ENCODE data around the gene IGF2BP2.

IGF2BP2 gene

GRCh38 chr3:185663929-185664328 is 160.9 kb downstream of the IGF2BP2 start:
- no peak for TF ChIP-seq TAF1 (IDR thresholded peaks at IDR 0.05; ENCODE audit: low read depth)
- TF ChIP-seq CEBPB (IDR thresholded peaks at IDR 0.05): no peak
- TF ChIP-seq TCF12 (IDR thresholded peaks at IDR 0.05; ENCODE audit: low read depth): no peak
- TF ChIP-seq ZBTB7A (IDR thresholded peaks at IDR 0.05; ENCODE audit: low read depth): no peak
- no peak for TF ChIP-seq MAX (IDR thresholded peaks at IDR 0.05)
- no peak for TF ChIP-seq EGR1 (IDR thresholded peaks at IDR 0.05)
- TF ChIP-seq USF1 (IDR thresholded peaks at IDR 0.05): no peak
- TF ChIP-seq RAD21 (IDR thresholded peaks at IDR 0.05; ENCODE audit: low read depth): no peak
- TF ChIP-seq TEAD4 (IDR thresholded peaks at IDR 0.05): no peak
- no peak for TF ChIP-seq NFIC (IDR thresholded peaks at IDR 0.05)
- no peak for TF ChIP-seq FOXM1 (IDR thresholded peaks at IDR 0.05; ENCODE audit: borderline replicate concordance, low read depth)
- no peak for TF ChIP-seq REST (IDR thresholded peaks at IDR 0.05; ENCODE audit: low read depth)
- no peak for TF ChIP-seq CREB1 (IDR thresholded peaks at IDR 0.05; ENCODE audit: low read depth)
- no peak for TF ChIP-seq YY1 (IDR thresholded peaks at IDR 0.05; ENCODE audit: low read depth)
- TF ChIP-seq EP300 (IDR thresholded peaks at IDR 0.05; ENCODE audit: borderline replicate concordance): no peak

GRCh38 chr3:185661772-185662171 is 163.1 kb downstream of the IGF2BP2 start:
- TF ChIP-seq TEAD4 (IDR thresholded peaks at IDR 0.05) (no peak), YY1 (IDR thresholded peaks at IDR 0.05; ENCODE audit: low read depth) (no peak)

GRCh38 chr3:185659942-185660921 is 164.6 kb downstream of the IGF2BP2 start:
- TF ChIP-seq CEBPB (IDR thresholded peaks at IDR 0.05) (no peak), MAX (IDR thresholded peaks at IDR 0.05) (no peak), USF1 (IDR thresholded peaks at IDR 0.05) (no peak), RAD21 (IDR thresholded peaks at IDR 0.05; ENCODE audit: low read depth) (peak; percentile 93), TAF1 (IDR thresholded peaks at IDR 0.05; ENCODE audit: low read depth) (no peak)

GRCh38 chr3:185658943-185659342 is 165.9 kb downstream of the IGF2BP2 start:
- TF ChIP-seq NFIC (IDR thresholded peaks at IDR 0.05) (no peak), REST (IDR thresholded peaks at IDR 0.05; ENCODE audit: low read depth) (no peak), CEBPB (IDR thresholded peaks at IDR 0.05) (no peak), TCF12 (IDR thresholded peaks at IDR 0.05; ENCODE audit: low read depth) (no peak), FOXM1 (IDR thresholded peaks at IDR 0.05; ENCODE audit: borderline replicate concordance, low read depth) (no peak), TAF1 (IDR thresholded peaks at IDR 0.05; ENCODE audit: low read depth) (no peak), CREB1 (IDR thresholded peaks at IDR 0.05; ENCODE audit: low read depth) (no peak), YY1 (IDR thresholded peaks at IDR 0.05; ENCODE audit: low read depth) (no peak), EP300 (IDR thresholded peaks at IDR 0.05; ENCODE audit: borderline replicate concordance) (no peak), MAX (IDR thresholded peaks at IDR 0.05) (no peak), RAD21 (IDR thresholded peaks at IDR 0.05; ENCODE audit: low read depth) (no peak), ZBTB7A (IDR thresholded peaks at IDR 0.05; ENCODE audit: low read depth) (no peak), EGR1 (IDR thresholded peaks at IDR 0.05) (no peak), TEAD4 (IDR thresholded peaks at IDR 0.05) (no peak)

- no peak for TF ChIP-seq CEBPB (IDR thresholded peaks at IDR 0.05)
- peak; percentile 37; the same call in 1 of the 2 replicates for TF ChIP-seq TEAD4 (IDR thresholded peaks at IDR 0.05)
Observed at GRCh38 chr3:185658504-185658912, 166.3 kb downstream of the IGF2BP2 start.

Data from Ishikawa (cell line).